Stimulated activated CD4-positive, alpha-beta T cell treated with anti-CD3 and anti-CD28 coated beads, Interleukin-2, amount 100 ng/mL, for 48 hours (primary cell): Measurements from ENCODE around the gene AP3D1.
A peak's percentile ranks its signal among the peaks of the same experiment; 100 is the strongest.
"Not testable (repeated sequence)": the region's sequence is repeated elsewhere in the genome, so short reads cannot be mapped to it uniquely, and the experiment has no call there.

Experiments
- DNase-seq, 2 donors: peaks; one replicate each; pipeline ENCODE4 v3.0.0-alpha.2; 2020

The AP3D1 gene

GRCh38 chr19:2149980-2150793 is 1.2 kb downstream of the AP3D1 start:
- no peak for DNase-seq

GRCh38 chr19:2148482-2149135 is 2.8 kb downstream of the AP3D1 start:
- DNase-seq, result peak in 1 of 2 donors; percentile 23

- DNase-seq, result no peak
These were observed 5.5 kb downstream of the AP3D1 start for GRCh38 chr19:2145831-2146241.

- DNase-seq, result no peak
These were observed 7.2 kb downstream of the AP3D1 start for GRCh38 chr19:2144190-2144589.

- no peak for DNase-seq
These were observed 9.1 kb downstream of the AP3D1 start for GRCh38 chr19:2142173-2142829.

GRCh38 chr19:2140138-2140569 is 11.2 kb downstream of the AP3D1 start:
- no peak for DNase-seq

- no peak for DNase-seq
These were observed 11.8 kb downstream of the AP3D1 start for GRCh38 chr19:2139385-2140137.

- no peak for DNase-seq
These were observed 13.2 kb downstream of the AP3D1 start for GRCh38 chr19:2138061-2138728.

GRCh38 chr19:2136796-2137195 is 14.6 kb downstream of the AP3D1 start:
- no peak for DNase-seq

GRCh38 chr19:2135474-2136402 is 15.6 kb downstream of the AP3D1 start:
- DNase-seq, result no peak

GRCh38 chr19:2132731-2133490 is 18.5 kb downstream of the AP3D1 start:
- no peak for DNase-seq

- DNase-seq, result no peak
These were observed 19.2 kb downstream of the AP3D1 start for GRCh38 chr19:2132191-2132590.

- not testable (repeated sequence) for DNase-seq
These were observed 20.1 kb downstream of the AP3D1 start for GRCh38 chr19:2131012-2131975.

GRCh38 chr19:2129892-2130770 is 21.2 kb downstream of the AP3D1 start:
- no peak for DNase-seq

GRCh38 chr19:2129486-2129885 is 21.9 kb downstream of the AP3D1 start:
- DNase-seq, result no peak

GRCh38 chr19:2129022-2129421 is 22.3 kb downstream of the AP3D1 start:
- no peak for DNase-seq

GRCh38 chr19:2128252-2128651 is 23.1 kb downstream of the AP3D1 start:
- DNase-seq, result not testable (repeated sequence)

- DNase-seq, result no peak
These were observed 23.6 kb downstream of the AP3D1 start for GRCh38 chr19:2127758-2128157.
